ENCODE results near the gene PPFIBP1. TPM values are rescaled to one million over a fixed set of nuclear protein-coding genes. Genes with fewer than 3 reads are reported as not detected.

PPFIBP1 gene
- total RNA-seq, 3 donors from 2014 or later (not counting 1 experiment from before 2014, with no cell fraction given), result 0.73 to 1.6 (median 1.4) TPM

- Histone ChIP-seq H3K36me3 (ENCODE audit: control insufficient read depth, insufficient read depth, low read length) (no peaks in the 10 kb centered on the region), H3K27me3 (ENCODE audit: control insufficient read depth, insufficient read depth, low read length) (no peaks in the 10 kb centered on the region), H3K27ac (ENCODE audit: low read length) (no peak overlapping the region), H3K4me3 (ENCODE audit: low read length) (no peak overlapping the region), H3K4me1 (ENCODE audit: control insufficient read depth, insufficient read depth, low read length) (peaks cover 3% of the 10 kb centered on the region), H3K9me3 (ENCODE audit: control insufficient read depth, insufficient read depth, low read length) (no peaks in the 10 kb centered on the region)
- peaks cover 17 to 44% of the 10 kb centered on the region in 2 donors for H3K27me3 Mint-ChIP-seq (ENCODE audit: low read depth in 2 of 2)
- WGBS (ENCODE audit: insufficient coverage), result 79% methylated on average over 8 of the region's 8 CpGs
- no peak overlapping the region for H3K4me3 Mint-ChIP-seq
- ATAC-seq (no peak), DNase-seq (no peak)
- intact Hi-C loops (cut with micrococcal nuclease), result no loop called here
- no peaks in the 10 kb centered on the region for H3K36me3 Mint-ChIP-seq
- no peak overlapping the region for H3K27ac Mint-ChIP-seq
- no peaks in the 10 kb centered on the region for H3K9me3 Mint-ChIP-seq
- no peaks in the 10 kb centered on the region for H3K4me1 Mint-ChIP-seq
- no peak for TF ChIP-seq CTCF (IDR thresholded peaks at IDR 0.05)
Observed at GRCh38 chr12:27552886-27553560, 29.0 kb downstream of the PPFIBP1 start.

- H3K27ac ChIP-seq (ENCODE audit: low read length), result no peak overlapping the region
- H3K9me3 ChIP-seq (ENCODE audit: control insufficient read depth, insufficient read depth, low read length), result no peaks in the 10 kb centered on the region
- no peaks in the 10 kb centered on the region for H3K27me3 ChIP-seq (ENCODE audit: control insufficient read depth, insufficient read depth, low read length)
- no peaks in the 10 kb centered on the region for H3K36me3 ChIP-seq (ENCODE audit: control insufficient read depth, insufficient read depth, low read length)
- no peak for TF ChIP-seq CTCF (IDR thresholded peaks at IDR 0.05)
- DNase-seq (no peak), ATAC-seq (no peak)
- H3K27ac Mint-ChIP-seq, result no peak overlapping the region
- no peak overlapping the region for H3K4me3 ChIP-seq (ENCODE audit: low read length)
- H3K36me3 Mint-ChIP-seq, result no peaks in the 10 kb centered on the region
- peaks cover 3% of the 10 kb centered on the region for H3K4me1 ChIP-seq (ENCODE audit: control insufficient read depth, insufficient read depth, low read length)
- 91% methylated on average over 3 of the region's 3 CpGs for WGBS (ENCODE audit: insufficient coverage)
- H3K4me3 Mint-ChIP-seq, result no peak overlapping the region
- peaks cover 13 to 35% of the 10 kb centered on the region in 2 donors for H3K27me3 Mint-ChIP-seq (ENCODE audit: low read depth in 2 of 2)
- no peaks in the 10 kb centered on the region for H3K4me1 Mint-ChIP-seq
- H3K9me3 Mint-ChIP-seq, result no peaks in the 10 kb centered on the region
- intact Hi-C loops (cut with micrococcal nuclease), result no loop called here
Observed at GRCh38 chr12:27553941-27554340, 29.9 kb downstream of the PPFIBP1 start.

- Mint-ChIP-seq H3K9me3 (no peaks in the 10 kb centered on the region), H3K27ac (no peak overlapping the region), H3K27me3 (ENCODE audit: low read depth in 2 of 2) (peaks cover 9 to 28% of the 10 kb centered on the region in 2 donors), H3K4me3 (no peak overlapping the region), H3K36me3 (no peaks in the 10 kb centered on the region), H3K4me1 (no peaks in the 10 kb centered on the region)
- Histone ChIP-seq H3K27ac (ENCODE audit: low read length) (no peak overlapping the region), H3K4me3 (ENCODE audit: low read length) (no peak overlapping the region), H3K4me1 (ENCODE audit: control insufficient read depth, insufficient read depth, low read length) (peaks cover 2% of the 10 kb centered on the region), H3K36me3 (ENCODE audit: control insufficient read depth, insufficient read depth, low read length) (no peaks in the 10 kb centered on the region), H3K9me3 (ENCODE audit: control insufficient read depth, insufficient read depth, low read length) (no peaks in the 10 kb centered on the region), H3K27me3 (ENCODE audit: control insufficient read depth, insufficient read depth, low read length) (no peaks in the 10 kb centered on the region)
- no peak for DNase-seq
- TF ChIP-seq CTCF (IDR thresholded peaks at IDR 0.05), result no peak
- intact Hi-C loops (cut with micrococcal nuclease), result no loop called here
- WGBS (ENCODE audit: insufficient coverage), result 74% methylated on average over 14 of the region's 14 CpGs
- ATAC-seq, result no peak
Observed at GRCh38 chr12:27554421-27555186, 30.6 kb downstream of the PPFIBP1 start.

Measured in natural killer cell (primary cell).